Measurements from ENCODE around the gene ZFYVE9. TPM values are rescaled to one million over a fixed set of nuclear protein-coding genes. Genes with fewer than 3 reads are reported as not detected.

Gene ZFYVE9
- total and polyA plus RNA-seq, 9 of the 15 experiments (the other 6 are each of a cell fraction or from before 2014, with no cell fraction given), result 0.52 to 14.4 (median 8.9) TPM

- no peak for DNase-seq (ENCODE audit: extremely low read depth in 1 of 4, low spot score in 3 of 4)
- no peak overlapping the region for H3K27ac ChIP-seq (ENCODE audit: extremely low read depth, low read depth, low read length)
- H3K27me3 ChIP-seq (ENCODE audit: control insufficient read depth in 2 of 2, insufficient read depth in 2 of 2, low read length in 2 of 2), result no peaks in the 10 kb centered on the region
- H4K20me1 ChIP-seq (replicated peaks; ENCODE audit: control insufficient read depth, insufficient read depth, low read length), result no peaks in the 10 kb centered on the region
- no TSS peak for BruUV-seq (replicated peaks)
- 100% methylated on average over 1 of the region's 1 CpG for WGBS (ENCODE audit: insufficient coverage, low coverage, missing lambda C conversion rate)
- peaks cover 7% of the 10 kb centered on the region; the same call in 1 of the 3 replicates for H3K36me3 ChIP-seq (ENCODE audit: control insufficient read depth, insufficient read depth, low read length)
- FAIRE-seq, result no peak
- H3K79me2 ChIP-seq (ENCODE audit: control insufficient read depth, insufficient read depth, low read length), result no peaks in the 10 kb centered on the region
- H3K4me3 ChIP-seq, result no peak overlapping the region
- in situ Hi-C loops (cut with MboI) (no loop called here), intact Hi-C loops (cut with micrococcal nuclease) (no loop called here)
- no peak overlapping the region for H2AFZ ChIP-seq (ENCODE audit: low read depth, low read length)
- H3K4me1 ChIP-seq (replicated peaks in 1 of 2; ENCODE audit: control insufficient read depth in 2 of 2, insufficient read depth in 2 of 2, low read length in 2 of 2), result no peaks in the 10 kb centered on the region
- ATAC-seq, result no peak
- POLR2A ChIA-PET, result interaction anchor here (1.0 kb wide), 1 partner anchor 109 kb away, joined by 3 read pairs; the partner anchor contains the start of genes ORC1 and PRPF38A
- CTCF ChIA-PET (ENCODE audit: low intra/inter-chr PET ratio), result interaction anchor here (2.7 kb wide), 1 partner anchor 166 kb away, joined by 17 read pairs; no protein-coding TSS in a partner anchor
- no peak overlapping the region for H3K9ac ChIP-seq (ENCODE audit: insufficient read depth in 1 of 2, low read depth in 2 of 2, low read length in 2 of 2)
- no peaks in the 10 kb centered on the region for H3K9me1 ChIP-seq (ENCODE audit: control insufficient read depth, insufficient read depth, low read length)
- no peak overlapping the region for H3K4me2 ChIP-seq (ENCODE audit: insufficient read depth, low read length)
- TF ChIP-seq, protein P1, sequence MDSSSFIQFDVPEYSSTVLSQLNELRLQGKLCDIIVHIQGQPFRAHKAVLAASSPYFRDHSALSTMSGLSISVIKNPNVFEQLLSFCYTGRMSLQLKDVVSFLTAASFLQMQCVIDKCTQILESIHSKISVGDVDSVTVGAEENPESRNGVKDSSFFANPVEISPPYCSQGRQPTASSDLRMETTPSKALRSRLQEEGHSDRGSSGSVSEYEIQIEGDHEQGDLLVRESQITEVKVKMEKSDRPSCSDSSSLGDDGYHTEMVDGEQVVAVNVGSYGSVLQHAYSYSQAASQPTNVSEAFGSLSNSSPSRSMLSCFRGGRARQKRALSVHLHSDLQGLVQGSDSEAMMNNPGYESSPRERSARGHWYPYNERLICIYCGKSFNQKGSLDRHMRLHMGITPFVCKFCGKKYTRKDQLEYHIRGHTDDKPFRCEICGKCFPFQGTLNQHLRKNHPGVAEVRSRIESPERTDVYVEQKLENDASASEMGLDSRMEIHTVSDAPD (CRISPR knock-in tag; IDR thresholded peaks at IDR 0.05), result no peak
- no peak for TF ChIP-seq NCOA2 (IDR thresholded peaks at IDR 0.05; ENCODE audit: partially characterized antibody in 2 of 2)
- no peak for TF ChIP-seq ZNF140 (CRISPR knock-in tag; IDR thresholded peaks at IDR 0.05)
- TF ChIP-seq ZNF449 (CRISPR knock-in tag; IDR thresholded peaks at IDR 0.05), result no peak
- TF ChIP-seq NR1H2 (CRISPR knock-in tag; IDR thresholded peaks at IDR 0.05), result no peak
- no peak for TF ChIP-seq ZNF76 (CRISPR knock-in tag; IDR thresholded peaks at IDR 0.05; ENCODE audit: borderline replicate concordance)
- H3K9me3 ChIP-seq (replicated peaks; ENCODE audit: control insufficient read depth, insufficient read depth, low read depth, low read length), result no peaks in the 10 kb centered on the region
Observed at GRCh38 chr1:52294580-52294979, 152.7 kb downstream of the ZFYVE9 start.

Data from K562 (cell line).